SIG-M5 (cell line): ENCODE results near the gene APH1A.
"Not testable (repeated sequence)": the region's sequence is repeated elsewhere in the genome, so short reads cannot be mapped to it uniquely, and the experiment has no call there.

Experiments
- DNase-seq: peaks from one replicate; lab custom pipeline; 2025; lab: John Stamatoyannopoulos, UW

Gene APH1A

DNA sequence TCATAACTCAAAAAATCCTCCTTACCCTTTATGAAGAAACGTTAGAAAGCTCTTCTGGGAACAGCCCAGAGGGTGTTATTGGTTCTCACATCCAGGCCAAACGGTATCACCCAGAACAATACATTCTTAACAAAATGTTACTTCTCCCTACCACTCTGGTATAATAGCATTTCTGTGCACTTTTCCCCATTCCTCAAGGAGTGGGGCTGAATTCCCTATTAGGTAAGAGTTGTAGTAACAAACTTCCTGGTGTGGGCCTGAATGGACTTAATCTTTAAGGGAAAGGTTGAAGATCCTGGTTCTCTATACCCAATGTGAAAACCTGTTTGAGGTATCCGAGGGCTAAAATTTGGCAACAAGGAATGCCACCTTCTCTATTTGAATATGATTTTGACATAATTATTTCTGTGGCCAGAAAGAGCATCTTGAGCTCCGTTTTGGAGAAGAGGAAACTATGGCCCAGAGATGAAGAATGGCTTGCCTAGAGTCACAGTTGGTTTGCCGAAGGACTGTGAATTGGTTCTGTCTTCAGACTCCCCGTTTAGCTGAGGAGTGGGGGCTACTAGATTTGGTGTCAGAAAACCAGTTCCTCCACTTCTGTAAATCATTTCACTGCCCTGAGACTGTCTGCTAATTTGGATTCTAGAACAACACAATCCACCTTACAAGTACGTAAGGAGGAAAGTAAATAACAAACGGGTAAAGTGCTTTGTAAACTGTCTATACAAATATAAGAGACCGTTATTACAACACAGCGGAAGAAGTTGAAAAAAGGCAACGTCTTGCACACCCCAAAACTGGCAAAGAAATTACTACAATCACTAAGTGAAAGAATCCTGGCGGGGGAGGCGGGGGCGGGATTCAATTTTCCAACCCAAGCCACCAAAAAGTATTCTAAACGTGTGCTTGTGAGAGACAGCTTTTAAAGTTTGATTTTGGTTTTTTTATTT lies 35.2 kb downstream of the APH1A start:
- DNase-seq, result no peak

DNA sequence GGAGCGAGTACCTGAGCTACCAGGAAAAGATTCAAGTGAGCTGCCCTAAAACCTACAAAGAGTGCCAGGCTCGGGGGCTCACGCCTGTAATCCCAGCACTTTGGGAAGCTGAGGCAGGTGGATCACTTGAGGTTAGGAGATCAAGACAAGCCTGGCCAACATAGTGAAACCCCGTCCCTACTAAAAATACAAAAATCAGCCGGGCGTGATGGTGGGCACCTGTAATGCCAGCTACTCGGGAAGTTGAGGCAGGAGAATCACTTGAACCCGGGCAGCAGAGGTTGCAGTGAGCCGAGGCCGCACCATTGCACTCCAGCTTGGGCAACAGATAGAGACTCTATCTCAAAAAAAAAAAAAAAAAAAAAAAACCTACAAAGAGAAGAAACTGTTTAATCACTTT lies 35.9 kb downstream of the APH1A start:
- DNase-seq, result not testable (repeated sequence)

GRCh38 chr1:150228246-150228645 lies 40.6 kb downstream of the APH1A start:
- not testable (repeated sequence) for DNase-seq

DNA sequence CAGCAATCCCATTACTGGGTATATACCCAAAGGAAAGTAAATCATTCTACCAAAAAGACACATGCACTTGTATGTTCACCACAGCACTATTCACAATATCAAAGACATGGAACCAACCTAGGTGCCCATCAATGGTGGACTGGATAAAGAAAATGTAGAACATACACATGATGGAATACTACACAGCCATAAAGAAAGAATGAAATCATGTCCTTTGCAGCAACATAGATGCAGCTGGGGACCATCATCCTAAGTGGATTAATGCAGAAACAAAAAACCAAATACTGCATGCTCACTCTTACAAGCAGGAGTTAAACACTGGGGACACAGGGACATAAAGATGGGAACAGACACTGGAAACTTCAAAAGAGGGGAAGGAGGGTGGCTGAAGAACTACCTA lies 41.6 kb downstream of the APH1A start:
- no peak for DNase-seq

GRCh38 chr1:150226486-150226885 lies 42.3 kb downstream of the APH1A start:
- DNase-seq, result no peak

DNA sequence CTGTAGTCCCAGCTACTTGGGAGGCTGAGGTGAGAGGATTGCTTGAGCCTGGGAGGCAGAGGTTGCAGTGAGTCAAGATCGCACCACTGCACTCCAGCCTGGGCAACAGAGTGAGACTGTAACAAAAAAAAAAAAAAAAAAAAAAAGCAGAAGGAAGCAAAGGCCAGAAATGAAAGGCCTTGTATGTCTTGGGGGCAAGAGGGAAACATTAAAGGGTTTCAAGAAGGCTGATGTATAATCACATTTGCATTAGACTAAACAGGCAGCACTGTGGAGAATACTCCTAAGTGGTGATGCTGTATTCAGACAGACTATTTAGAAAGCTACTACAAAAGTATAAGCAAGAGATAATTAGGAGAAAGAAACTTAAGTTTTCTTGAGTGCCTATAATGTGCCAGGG lies 43.3 kb downstream of the APH1A start:
- DNase-seq, result no peak

- DNase-seq, result no peak
Observed at GRCh38 chr1:150224983-150225382, 43.8 kb downstream of the APH1A start.

- DNase-seq, result no peak
Observed at GRCh38 chr1:150221552-150221951, 47.3 kb downstream of the APH1A start.

- not testable (repeated sequence) for DNase-seq
Observed at GRCh38 chr1:150215855-150216254, 53.0 kb downstream of the APH1A start.
